IPS-11a (cell line): ENCODE results near the gene RNF150.

Experiments used
- H3K4me3 ChIP-seq: one replicate; pipeline ENCODE4 v1.5.1; 2013; ENCODE audit warnings: low read depth, low read length, control low read depth

Gene RNF150

GRCh38 chr4:140989944-140990343, 143.3 kb downstream of the RNF150 start:
- no peak overlapping the region for H3K4me3 ChIP-seq

- no peak overlapping the region for H3K4me3 ChIP-seq
Observed at GRCh38 chr4:140986045-140986444, 147.2 kb downstream of the RNF150 start.

DNA sequence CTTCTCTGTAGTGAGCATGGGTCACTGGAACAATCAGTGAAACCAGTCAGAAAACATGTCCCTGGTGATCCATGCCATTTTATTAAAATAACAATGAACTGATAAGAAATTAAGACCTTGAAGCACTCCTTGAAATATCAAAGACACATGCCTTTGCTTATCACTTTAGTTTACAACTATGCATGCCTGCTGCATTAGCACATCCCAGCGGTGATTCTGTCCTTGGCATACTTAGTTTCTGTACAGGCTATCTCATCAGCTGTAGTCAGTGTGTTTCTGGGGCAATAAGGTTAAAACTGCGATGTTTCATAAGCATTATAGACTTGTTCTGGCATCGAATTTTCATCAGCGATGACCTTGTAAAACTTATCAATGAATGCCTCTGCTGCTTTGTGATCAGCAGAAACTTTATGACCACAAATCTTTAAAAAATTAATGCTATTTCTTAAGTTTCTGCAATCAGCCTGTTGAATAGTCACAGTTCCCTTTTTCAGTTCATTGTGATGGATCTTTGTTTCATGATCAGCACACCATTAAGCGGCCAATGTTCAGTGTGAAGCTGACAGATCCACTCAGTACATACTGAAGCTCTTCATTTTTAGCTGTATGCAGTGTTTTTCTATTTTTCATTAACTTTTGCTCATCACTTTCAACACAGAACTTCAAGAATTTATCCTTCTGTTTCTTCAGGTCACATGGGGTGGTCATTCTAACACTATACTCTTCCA, 150.5 kb downstream of the RNF150 start:
- H3K4me3 ChIP-seq, result no peak overlapping the region

- no peak overlapping the region for H3K4me3 ChIP-seq
Observed at GRCh38 chr4:140980426-140981200, 152.7 kb downstream of the RNF150 start.

DNA sequence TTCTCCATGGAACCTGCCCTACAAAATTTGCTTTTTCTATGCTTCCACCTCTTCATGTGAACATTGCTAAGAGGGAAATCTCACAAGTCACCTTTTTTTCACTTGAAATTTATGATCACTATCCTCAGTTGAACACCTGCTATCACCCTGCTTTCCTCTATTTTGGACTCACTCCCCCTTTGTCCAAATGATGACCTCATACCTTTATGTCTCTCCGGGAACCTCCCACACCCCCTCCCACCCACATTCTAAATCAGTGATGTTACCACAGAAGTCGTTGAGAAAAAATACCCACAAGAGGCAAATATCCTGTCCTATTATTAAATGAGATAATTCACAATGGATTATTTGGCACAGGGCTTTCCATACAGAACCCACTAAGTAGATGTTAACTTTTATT, 156.5 kb downstream of the RNF150 start:
- no peak overlapping the region for H3K4me3 ChIP-seq

- H3K4me3 ChIP-seq, result no peak overlapping the region
Observed at GRCh38 chr4:140971077-140971792, 162.0 kb downstream of the RNF150 start.

- H3K4me3 ChIP-seq, result no peak overlapping the region
Observed at GRCh38 chr4:140969296-140969695, 164.0 kb downstream of the RNF150 start.

DNA sequence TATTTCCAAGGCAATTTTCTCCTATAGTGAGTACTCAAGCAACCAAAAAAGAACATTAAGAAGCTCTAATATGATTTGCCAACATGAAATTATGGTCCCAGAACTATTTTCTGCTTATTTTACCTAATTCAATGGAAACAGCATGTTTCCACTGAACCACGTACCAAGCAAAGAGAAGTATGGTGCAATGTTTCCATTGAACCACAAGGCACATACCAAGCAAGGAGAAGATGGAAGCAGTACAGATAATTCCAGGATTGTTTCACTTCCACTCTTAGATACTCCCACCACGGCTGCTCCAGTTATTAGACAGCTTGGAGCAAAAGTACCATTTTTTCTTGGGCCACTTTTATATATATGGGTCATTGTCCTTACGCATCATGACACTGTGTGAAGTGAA, 164.9 kb downstream of the RNF150 start:
- H3K4me3 ChIP-seq, result no peak overlapping the region

GRCh38 chr4:140963883-140964282, 169.4 kb downstream of the RNF150 start:
- no peak overlapping the region for H3K4me3 ChIP-seq

- no peak overlapping the region for H3K4me3 ChIP-seq
Observed at GRCh38 chr4:140955641-140956040, 177.6 kb downstream of the RNF150 start.

- no peak overlapping the region for H3K4me3 ChIP-seq
Observed at GRCh38 chr4:140952717-140953116, 180.6 kb downstream of the RNF150 start.

DNA sequence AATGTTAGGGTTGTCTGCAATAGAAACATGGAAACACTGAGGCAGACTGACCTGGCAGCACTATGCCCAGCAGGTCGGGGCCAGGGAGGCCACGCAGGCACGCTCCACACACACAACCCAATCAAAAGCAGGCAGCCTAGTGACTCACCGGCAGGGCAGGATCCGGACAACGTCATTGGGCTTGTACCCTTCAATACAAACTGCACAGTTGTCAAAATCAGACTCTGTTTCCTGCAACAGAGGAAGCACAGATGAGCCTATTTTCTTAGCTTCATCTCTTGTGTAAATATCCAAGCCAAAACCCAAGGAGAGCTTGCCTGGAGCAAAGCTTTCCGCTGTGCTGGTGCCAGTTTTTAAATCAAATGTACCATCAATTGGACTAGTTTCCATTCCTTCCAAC, 185.8 kb downstream of the RNF150 start:
- no peak overlapping the region for H3K4me3 ChIP-seq

DNA sequence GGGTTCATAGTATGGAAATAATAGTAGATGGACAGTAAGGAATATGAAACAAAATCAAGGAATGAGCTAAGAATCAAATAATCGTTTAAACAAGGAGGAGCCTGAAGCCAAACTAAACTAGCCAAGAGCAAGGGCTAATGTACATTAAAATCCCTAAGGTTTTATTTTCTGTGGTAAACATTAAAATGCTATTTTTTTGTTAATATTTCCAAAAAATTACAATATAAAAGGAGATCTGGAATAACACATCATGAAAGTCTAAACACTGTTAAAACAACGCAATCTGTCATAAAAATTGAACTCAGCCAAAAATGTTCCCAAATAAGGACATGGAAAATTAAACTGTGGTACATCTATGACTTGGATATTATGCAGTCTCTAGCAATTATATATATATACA, 188.2 kb downstream of the RNF150 start:
- H3K4me3 ChIP-seq, result no peak overlapping the region

GRCh38 chr4:140944572-140944971, 188.7 kb downstream of the RNF150 start:
- H3K4me3 ChIP-seq, result no peak overlapping the region

DNA sequence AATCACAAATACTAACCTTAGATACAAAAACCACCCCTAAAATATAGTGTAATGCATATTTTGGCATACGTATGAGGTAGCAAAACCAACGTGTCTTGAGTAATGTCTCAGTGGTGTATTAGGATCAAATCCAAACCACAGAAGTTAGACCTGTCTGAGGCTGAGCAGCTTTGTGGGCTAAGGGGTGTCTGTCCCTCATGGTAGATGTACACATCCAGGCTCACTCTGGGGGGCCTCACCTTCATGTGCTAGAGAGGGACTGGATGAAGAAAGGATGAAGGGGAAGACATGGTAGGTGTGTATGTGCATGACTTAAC, 189.1 kb downstream of the RNF150 start:
- H3K4me3 ChIP-seq, result no peak overlapping the region

GRCh38 chr4:140943486-140944198, 189.6 kb downstream of the RNF150 start:
- H3K4me3 ChIP-seq, result no peak overlapping the region

GRCh38 chr4:140940589-140940988, 192.7 kb downstream of the RNF150 start:
- H3K4me3 ChIP-seq, result no peak overlapping the region

GRCh38 chr4:140937866-140938265, 195.4 kb downstream of the RNF150 start:
- no peak overlapping the region for H3K4me3 ChIP-seq

DNA sequence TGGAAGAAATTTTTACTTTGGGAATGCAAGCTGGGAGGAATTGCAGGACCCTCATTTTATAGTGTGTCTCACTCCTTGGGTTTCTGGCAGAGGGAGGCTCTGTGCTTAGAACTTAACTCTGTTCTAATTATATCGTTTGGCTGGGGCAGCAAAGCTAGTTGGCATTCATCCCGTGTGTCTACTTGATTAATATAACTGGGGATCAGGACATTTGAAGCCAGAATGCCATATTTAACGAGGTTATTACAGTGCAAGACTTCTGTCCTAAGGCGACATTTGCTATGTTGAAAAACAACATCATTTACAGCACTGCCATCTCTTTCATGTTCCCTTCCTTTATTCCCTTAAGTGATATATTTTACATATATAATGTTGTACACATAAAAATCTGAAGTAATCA, 198.0 kb downstream of the RNF150 start:
- H3K4me3 ChIP-seq, result no peak overlapping the region

DNA sequence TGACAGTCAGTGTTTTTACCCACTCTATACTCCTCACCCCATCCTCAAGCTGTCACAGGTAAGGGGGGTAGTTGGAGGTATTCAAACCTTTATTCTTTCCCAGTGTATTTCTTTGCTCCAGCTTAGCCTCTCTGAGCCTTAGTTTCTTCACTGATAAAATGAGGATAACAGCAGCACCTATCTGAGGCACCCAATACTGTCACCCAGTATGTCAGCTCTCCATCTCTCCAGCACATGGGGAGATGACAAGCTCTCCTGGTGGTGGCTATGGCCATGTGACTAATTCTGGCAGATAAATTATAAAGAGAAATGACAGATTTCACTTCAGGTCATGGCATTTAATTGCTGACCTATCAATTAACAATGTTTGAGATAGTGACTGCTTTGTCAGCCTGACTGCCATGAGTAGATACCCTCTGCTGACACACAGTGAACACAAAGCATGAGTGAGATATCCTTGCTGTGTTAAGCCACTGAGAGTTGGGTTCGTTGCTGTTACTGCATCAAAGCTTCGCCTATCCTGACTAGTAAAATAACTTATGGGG, 200.7 kb downstream of the RNF150 start:
- no peak overlapping the region for H3K4me3 ChIP-seq

DNA sequence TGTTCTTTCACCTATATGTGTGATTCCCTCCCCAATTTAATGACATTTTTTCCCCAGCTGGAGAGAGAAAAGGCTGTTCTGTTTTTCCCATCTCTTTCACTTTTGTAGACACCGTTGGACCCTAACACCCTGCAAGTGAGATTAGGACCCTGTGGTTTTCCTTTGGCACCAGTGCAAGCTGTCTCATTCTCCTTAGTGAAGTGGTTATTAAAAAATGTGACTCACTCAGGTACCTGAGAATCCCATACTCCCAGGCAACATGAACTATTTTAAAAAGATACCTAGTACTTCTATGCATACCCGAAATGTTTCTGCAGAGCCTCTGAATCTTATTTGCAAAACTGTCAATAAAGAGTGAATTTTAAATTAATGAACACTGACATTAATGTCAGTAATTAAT, 201.4 kb downstream of the RNF150 start:
- no peak overlapping the region for H3K4me3 ChIP-seq
